Iris pigment epithelial cell (primary cell): ENCODE data around the gene SMARCD1.
A peak's percentile ranks its signal among the peaks of the same experiment; 100 is the strongest.
"Not testable (repeated sequence)": the region's sequence is repeated elsewhere in the genome, so short reads cannot be mapped to it uniquely, and the experiment has no call there.

Source experiments
- DNase-seq: peaks from one replicate; pipeline ENCODE4 v3.0.0-alpha.2; 2011; ENCODE audit warnings: low read depth

Gene SMARCD1

GRCh38 chr12:50077099-50077498, 8.0 kb upstream of the SMARCD1 start:
- no peak for DNase-seq

DNA sequence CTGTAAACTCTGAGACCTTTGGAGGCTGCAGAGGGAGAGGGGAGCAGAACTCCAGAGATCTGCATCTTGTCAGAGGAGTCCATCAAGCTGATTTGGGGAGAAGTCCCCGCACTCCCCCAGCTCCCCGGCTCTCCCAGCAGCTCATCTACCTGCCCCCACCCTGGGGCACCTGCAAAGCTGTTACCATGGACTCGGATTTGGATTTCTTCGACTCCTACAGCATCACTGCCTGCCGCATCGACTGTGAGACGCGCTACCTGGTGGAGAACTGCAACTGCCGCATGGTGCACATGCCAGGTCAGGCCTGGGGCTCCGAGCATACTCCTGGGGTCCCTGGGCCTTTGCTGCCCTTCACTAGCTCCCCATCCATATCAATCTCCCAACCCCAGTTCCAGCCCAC, 6.9 kb upstream of the SMARCD1 start:
- DNase-seq = no peak

- no peak for DNase-seq
These were observed 5.4 kb upstream of the SMARCD1 start for GRCh38 chr12:50079771-50080170.

GRCh38 chr12:50081096-50081808, 3.9 kb upstream of the SMARCD1 start:
- no peak for DNase-seq

DNA sequence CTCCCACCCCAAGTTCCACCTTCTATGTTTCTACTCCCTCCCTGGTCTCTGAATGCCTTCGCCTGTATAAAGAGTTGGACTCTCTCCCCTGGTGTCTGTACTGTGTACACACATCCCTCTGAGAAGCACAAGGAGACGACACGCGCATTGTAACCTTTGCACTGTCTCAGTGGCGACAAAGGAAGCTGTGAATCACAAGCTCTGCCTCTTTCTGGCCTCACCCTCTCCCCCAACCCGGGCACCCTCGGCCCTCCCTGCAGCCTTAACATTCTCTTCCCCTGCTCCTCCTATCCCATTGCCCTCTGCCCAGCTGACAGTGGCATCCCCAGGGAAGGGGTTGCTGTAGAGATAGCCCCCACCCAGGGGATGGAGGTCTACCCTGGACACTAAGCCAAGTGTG, 2.5 kb upstream of the SMARCD1 start:
- no peak for DNase-seq

GRCh38 chr12:50083301-50083700, 1.8 kb upstream of the SMARCD1 start:
- DNase-seq = no peak

DNA sequence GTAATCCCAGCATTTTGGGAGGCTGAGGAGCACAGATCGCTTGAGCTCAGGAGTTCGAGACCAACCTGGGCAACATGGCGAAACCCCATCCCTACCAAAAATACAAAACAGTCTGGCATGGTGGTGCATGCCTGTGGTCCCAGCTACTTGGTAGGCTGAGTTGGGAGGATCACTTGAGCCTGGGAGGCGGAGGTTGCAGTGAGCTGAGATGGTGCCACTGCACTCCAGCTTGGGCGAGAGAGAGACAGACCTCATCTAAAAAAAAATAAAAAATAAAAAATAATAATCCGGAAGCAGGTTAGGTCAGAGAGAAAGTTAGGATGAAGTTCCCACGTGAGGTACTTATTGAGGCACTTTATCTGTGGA, 750 bp upstream of the SMARCD1 start:
- not testable (repeated sequence) for DNase-seq

DNA sequence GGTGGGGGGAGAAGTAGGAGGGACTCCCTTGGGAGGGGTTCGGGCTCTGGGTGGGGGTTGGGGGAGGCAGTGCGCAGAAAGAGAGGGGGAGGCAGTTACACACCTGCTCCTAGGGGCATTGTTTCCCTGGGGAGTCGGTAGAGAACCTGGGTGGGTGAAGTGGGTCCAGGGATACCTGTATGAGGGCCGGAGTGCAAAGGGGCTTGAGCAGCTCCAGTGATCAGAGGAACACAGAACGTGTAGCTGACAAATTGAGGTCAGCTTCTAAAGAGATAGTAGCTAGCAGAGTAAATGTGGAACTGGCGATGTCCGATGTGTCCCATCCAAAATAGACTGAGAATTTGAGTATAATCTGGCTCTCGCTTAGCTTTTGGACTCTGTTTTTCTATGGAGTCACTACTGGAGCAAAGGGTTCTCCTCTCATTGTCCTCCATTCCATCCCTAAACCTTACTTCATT, 502 bp downstream of the SMARCD1 start:
- DNase-seq = no peak

GRCh38 chr12:50086148-50086547, 1.0 kb downstream of the SMARCD1 start:
- no peak for DNase-seq

DNA sequence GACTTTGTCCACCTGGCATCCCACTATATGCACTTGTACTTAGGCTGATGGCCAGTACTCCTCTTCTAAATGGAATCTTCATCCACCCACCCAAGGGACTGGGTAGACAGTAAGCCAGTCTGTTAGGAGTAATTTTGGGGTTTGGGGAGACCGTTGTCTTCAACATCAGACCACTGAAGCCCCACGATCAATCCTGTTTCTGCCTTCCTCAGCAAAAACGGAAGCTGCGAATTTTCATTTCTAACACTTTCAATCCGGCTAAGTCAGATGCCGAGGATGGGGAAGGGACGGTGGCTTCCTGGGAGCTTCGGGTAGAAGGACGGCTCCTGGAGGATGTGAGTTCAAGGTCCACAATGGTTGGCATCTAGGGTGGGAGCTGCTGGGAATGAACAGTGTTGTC, 2.0 kb downstream of the SMARCD1 start:
- DNase-seq = no peak

DNA sequence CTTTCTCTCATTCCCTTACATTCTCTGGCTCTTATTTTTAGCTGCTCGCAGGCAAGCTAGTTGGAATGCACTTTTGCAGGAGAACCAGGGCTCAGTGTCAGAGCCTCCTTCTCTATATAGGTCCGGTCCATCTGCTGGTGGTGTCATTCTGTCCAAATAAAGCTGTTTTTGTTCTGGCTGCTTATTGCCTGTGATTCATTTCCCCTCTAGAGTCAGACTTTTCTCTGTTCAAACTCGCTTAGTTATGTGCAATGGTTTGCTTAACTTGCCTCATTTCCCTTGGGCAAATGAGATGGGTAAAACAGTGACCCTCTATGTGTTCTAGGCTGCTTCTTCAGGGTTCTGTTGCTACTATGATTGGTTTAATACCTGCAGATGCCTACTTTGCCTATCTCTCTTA, 2.9 kb downstream of the SMARCD1 start:
- peak; percentile 77 for DNase-seq

- DNase-seq = peak; percentile 36
These were observed 3.6 kb downstream of the SMARCD1 start for GRCh38 chr12:50088577-50089335.

GRCh38 chr12:50089730-50090129, 4.6 kb downstream of the SMARCD1 start:
- no peak for DNase-seq

DNA sequence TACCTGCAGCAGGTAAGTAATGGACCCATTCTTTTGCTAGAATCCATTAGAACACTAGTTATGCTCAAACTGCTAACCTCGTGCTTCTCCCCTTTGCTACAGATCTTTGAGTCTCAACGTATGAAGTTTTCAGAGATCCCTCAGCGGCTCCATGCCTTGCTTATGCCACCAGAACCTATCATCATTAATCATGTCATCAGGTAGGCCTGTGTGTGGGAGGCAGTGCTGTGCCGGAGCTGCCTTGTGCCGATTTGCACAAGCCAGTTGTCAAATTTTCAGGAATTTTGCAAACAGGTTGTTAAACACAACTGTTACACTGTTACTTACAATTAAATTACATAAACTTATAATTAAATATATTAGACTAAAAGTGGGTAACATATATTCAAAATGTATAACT, 5.2 kb downstream of the SMARCD1 start:
- no peak for DNase-seq

- DNase-seq = no peak
These were observed 12.8 kb downstream of the SMARCD1 start for GRCh38 chr12:50097952-50098351.

DNA sequence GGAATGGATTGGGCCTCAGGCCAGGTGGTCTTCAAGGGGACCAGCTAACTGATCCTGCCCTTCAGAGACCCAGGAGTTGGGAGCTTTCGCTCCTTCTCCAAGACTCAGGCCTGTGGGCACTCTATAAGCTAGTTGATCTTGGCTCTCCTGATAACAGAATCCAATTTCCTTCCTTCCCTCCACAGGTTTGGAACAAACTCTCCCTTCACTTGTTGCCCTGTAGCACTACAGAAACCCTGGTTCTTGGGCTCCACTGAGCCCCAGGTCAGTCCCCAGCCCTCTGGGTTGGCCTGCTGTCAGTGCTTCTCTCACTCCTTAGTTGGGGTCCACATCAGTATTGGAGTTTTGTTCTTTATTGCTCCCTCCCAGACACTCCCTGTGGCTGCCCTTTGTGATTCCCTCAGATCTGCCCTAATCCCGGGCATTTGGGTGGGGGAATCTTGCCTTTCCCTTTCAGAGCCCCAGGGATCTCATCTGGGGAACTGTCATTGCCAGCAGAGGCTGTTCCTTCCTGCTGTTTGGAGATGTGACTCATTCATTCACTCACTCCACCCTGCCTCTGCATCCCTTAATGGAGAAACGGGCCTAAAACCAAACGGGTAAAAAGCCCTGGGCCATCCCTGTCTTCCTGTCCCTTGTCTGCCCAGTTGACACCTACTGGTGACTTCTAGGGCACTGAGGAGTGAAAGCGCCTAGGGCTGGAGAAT, 14.3 kb downstream of the SMARCD1 start:
- DNase-seq = peak; percentile 33

DNA sequence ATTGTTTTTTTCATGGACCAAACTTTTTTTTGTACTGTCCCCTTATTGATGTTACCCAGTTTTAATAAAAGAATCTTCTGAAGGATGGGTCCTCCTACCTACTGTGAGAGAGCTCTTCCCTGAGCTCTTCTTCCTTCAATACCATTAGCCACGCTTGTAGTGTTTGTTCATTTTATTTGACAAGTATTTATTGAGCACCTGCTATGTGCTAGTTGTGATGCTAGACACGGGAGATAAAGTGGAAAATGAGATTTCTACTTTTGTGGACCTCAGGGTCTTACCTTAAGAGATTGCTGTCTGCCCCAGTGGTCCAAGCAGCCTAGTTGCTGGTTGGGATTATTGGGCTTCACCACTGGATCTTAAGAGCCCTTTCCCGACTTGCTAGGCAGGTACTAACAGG, 15.4 kb downstream of the SMARCD1 start:
- DNase-seq = no peak

DNA sequence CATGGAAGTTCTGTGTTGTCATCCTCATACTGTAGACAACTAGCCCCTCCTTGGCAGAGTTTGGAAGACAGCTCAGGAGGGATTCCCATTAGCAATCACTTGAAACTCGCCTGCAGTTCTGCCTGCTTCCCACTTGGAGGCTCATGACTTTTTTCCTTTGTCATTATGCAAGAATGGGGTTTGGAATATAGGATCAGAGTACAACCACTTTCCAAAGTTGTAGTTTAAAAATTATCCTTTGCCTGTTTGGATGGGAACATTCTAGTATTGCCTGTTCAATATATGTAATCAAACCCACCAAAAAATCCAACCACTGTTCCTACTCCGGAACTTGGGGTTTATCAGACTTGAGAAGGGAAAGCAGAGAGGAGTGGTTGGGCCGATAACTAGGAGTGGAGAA, 16.5 kb downstream of the SMARCD1 start:
- peak; percentile 56 for DNase-seq

DNA sequence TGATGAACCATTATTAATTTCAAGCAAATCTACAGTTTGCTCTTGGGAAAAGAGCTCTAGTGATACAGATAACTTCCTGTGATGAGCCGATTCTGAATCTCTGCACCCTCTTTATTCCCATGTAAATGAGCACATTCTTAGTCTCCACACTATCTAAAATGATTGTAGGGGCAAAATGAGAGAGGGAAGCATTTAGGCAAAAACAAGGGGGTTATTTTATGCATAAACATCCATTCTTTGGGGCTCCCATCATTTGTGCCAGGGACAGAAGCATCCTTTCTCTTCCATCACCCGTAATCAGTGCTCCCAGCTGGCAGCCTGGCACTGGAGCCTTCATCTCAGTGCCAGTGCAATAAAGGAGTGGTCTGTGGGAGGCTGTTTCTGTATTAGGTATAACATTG, 17.0 kb downstream of the SMARCD1 start:
- DNase-seq = no peak

DNA sequence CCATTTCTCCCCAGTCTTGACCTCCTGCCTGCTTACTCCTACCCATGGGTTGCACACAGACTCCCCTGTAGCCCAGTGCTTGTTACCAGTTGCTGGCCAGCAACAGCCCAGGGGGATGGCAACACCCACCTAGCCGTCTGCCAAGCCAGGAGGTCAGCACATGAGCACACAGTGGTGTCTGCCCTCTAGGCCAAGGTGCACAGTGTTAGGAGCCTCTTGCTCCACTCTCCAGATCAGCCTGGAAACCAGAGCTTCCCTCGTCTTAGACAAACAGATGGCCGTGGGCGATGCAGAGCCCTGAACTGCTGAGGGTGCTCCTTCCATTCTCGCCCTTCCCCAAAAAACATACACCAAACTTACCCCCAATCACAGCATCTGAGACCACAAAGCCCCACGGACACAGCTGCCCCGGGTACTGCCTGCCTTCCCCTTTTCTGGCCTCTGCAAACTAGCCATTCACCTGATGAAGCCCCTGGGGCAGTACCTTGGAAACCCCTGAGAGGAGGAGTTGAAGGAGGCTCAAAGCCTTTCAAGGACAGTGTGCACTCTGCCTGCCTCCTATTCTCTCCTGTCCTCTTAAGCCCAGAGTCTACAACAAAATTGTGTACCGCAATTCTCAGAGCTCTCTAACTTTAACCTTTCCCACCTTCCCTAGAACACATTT, 17.6 kb downstream of the SMARCD1 start:
- no peak for DNase-seq

DNA sequence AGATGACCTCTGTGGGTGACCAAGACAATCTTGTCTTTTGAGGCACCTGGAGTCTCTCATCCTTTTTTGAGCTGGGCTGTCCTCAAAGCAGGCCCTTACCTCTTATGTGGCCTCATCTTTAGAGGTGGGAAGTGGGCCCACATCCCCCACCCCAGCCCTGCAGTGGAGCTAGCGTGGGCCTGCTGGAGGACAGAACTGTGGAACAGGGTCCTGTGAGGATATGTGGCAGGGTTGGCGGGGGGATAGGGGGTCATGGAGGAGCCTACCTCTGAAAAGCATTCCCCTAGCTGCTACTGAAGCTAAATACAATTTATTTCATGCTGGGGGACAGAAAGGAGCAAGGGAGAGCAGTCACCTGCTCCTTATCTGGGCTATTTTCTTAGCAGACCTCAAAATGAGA, 18.2 kb downstream of the SMARCD1 start:
- no peak for DNase-seq

DNA sequence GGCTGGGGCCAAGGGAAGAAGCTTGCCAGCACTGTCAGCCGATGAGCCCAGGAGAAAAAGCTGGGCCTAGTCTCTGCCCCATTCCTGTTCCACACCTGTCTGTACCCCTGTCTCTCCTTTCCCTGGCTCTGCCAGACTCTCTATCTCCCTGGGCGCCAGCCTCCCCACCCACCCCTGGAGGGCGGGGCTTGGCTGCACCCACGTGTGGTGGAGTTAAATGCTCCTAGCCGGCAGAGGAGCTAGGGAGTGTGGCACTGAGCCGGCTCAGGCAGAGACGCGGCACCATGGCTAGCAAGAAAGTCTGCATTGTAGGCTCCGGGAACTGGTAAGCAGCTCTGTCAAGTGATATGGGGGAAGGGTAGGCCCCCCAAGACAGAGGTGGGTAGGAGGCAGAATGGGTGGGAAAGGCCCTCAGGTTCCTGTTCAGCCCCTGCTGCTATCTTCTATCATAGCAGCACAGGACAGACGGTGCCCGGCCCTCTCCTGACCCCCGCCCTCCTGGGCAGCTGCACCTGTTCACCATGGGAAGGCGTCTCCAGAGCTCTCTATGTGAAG, 18.7 kb downstream of the SMARCD1 start, which contains the start of gene GPD1:
GPD1 (plus strand) TSS at position 242 of the 555 bp plus-strand sequence; CDS start at position 285, 43 bp downstream.
- DNase-seq = peak; percentile 52
